Aortic smooth muscle cell (primary cell): Measurements from ENCODE around the gene KRTAP5-1. TPM values are rescaled to one million over a fixed set of nuclear protein-coding genes. Genes with fewer than 3 reads are reported as not detected.

Experiments used
- total RNA-seq: library from RNA; depleted of rRNA; stranded (reverse); fragments of >200 nt; gene quantifications from 2 replicates; pipeline ENCODE4 v1.2.3, GENCODE V29; 2014

The KRTAP5-1 gene, protein sequence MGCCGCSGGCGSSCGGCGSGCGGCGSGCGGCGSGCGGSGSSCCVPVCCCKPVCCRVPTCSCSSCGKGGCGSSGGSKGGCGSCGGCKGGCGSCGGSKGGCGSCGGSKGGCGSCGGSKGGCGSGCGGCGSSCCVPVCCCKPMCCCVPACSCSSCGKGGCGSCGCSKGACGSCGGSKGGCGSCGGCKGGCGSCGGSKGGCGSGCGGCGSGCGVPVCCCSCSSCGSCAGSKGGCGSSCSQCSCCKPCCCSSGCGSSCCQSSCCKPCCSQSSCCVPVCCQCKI
- total RNA-seq: not detected in 2 replicates

GRCh38 chr11:1584661-1585370 is at the start of gene KRTAP5-1:
KRTAP5-1 (minus strand) TSS chr11:1585283; CDS start chr11:1585249, 34 bp downstream.

GRCh38 chr11:1629326-1630185 is 44.5 kb upstream of the KRTAP5-1 start, which contains the start of gene KRTAP5-5:
KRTAP5-5 (plus strand) TSS chr11:1629775; CDS start chr11:1629841, 66 bp downstream.

GRCh38 chr11:1622086-1622485 is 37.0 kb upstream of the KRTAP5-1 start, which contains the start of gene KRTAP5-4:
KRTAP5-4 (minus strand) TSS chr11:1622138; CDS start chr11:1622093, 45 bp downstream.

DNA sequence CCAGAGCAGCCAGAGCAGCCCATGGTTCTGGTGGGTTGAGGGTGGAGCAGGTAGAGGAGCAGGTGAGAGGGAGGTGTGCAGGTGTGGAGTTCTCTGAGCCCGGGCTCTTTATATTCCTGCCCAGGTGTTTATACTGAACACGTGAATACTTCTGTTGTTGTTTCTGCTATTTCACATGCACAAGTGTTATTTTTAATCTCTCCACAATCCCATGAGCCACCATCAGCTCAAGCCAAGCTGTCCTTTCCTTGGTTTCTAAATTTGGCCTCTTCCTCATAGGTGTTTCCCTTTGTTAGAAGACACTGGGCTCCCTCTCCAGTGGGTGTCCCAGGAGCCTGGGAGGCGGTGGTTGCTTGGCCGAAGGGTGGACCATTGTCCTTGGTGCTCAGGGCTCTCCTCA is 23.3 kb upstream of the KRTAP5-1 start, which contains the start of gene KRTAP5-3:
KRTAP5-3 (minus strand) TSS at position 101 of the 400 bp plus-strand sequence; CDS start at position 23, 78 bp downstream.

DNA sequence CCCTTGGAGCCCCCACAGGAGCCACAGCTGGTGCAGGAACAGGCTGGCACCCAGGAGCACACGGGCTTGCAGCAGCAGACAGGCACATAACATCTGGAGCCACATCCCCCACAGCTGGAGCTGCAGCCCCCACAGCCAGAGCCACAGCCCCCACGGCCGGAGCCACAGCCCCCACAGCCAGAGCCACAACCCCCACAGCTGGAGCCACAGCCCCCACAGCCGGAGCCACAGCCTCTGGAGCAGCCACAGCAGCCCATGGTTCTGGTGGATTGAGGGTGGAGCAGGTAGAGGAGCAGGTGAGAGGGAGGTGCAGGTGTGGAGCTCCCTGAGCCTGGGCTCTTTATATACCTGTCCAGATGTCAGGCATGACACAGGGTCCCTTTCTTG is 12.9 kb upstream of the KRTAP5-1 start, which contains the start of gene KRTAP5-2:
KRTAP5-2 (minus strand) TSS at position 301 of the 387 bp plus-strand sequence; CDS start at position 257, 44 bp downstream.

GRCh38 chr11:1572197-1573076 is 12.6 kb downstream of the KRTAP5-1 start, which contains the start of gene DUSP8:
DUSP8 (minus strand) TSS chr11:1572271; CDS start chr11:1565826, 6,445 bp downstream.

Other genes starting within 250 kb of the KRTAP5-1 start
- gene BRSK2, start 195.3 kb downstream of the KRTAP5-1 start, total RNA-seq: 0.12 and 0.26 TPM in 2 replicates
- 31.6 TPM in 2 replicates for gene MOB2, start 98.5 kb downstream of the KRTAP5-1 start, total RNA-seq
- 0.40 and 0.62 TPM in 2 replicates for gene DUSP8, start 13.0 kb downstream of the KRTAP5-1 start, total RNA-seq
- gene KRTAP5-2, start 13.0 kb upstream of the KRTAP5-1 start, total RNA-seq: not detected in 2 replicates
- gene KRTAP5-3, start 23.2 kb upstream of the KRTAP5-1 start, total RNA-seq: not detected in 2 replicates
- 0.19 TPM in 1 of 2 replicates, not detected in the other for gene KRTAP5-4, start 36.9 kb upstream of the KRTAP5-1 start, total RNA-seq
- gene KRTAP5-5, start 44.5 kb upstream of the KRTAP5-1 start, total RNA-seq: not detected in 2 replicates
- gene KRTAP5-6, start 111.9 kb upstream of the KRTAP5-1 start, total RNA-seq: not detected in 2 replicates
- gene IFITM10, start 165.3 kb upstream of the KRTAP5-1 start, total RNA-seq: 4.5 and 7.7 TPM in 2 replicates
- gene CTSD, start 178.6 kb upstream of the KRTAP5-1 start, total RNA-seq: 538 and 658 TPM in 2 replicates
- 0.26 TPM in 1 of 2 replicates, not detected in the other for gene SYT8, start 249.7 kb upstream of the KRTAP5-1 start, total RNA-seq